Measurements from ENCODE around the gene C16orf82.

C16orf82 gene

DNA sequence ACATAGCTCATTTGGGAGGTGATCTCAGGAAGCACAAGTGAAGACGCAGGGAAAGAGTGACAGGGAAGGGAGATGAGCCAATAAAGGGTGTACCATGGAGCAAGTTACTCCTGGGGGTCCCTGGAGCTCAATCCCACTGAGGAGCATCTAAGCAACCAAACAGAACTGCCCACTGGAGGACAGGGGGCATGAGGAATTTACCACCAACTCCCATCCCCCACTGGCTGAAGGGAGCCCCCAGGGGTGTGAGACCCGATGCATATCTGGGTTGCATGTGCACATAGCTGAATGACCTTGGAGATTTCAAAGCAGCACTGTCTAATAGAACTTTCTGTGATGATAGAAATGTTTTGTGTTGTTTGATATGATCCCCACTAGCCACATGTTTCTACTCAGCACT, 29.6 kb downstream of the C16orf82 start:
- DNase-seq = no peak

DNA sequence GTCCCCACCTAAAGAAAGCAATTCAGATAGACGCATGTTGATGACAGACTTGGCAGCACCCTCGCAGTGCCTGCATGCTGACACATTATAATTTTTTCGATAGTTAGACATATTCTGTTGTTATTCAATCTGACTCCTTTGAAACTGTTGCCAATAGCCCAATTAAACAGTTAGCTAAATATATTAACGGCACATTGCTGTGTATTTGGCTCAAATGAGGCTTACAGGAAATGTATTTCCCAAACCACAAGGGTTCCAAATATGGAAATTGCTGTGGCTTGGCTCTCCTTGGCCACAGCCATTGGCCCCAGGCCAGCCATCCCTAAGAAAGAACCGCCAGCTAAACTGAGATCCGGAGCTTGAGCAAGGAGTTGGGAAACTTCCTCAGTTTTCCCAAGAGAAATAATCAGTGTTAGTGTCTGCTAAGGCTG, 31.1 kb downstream of the C16orf82 start:
- DNase-seq = no peak

DNA sequence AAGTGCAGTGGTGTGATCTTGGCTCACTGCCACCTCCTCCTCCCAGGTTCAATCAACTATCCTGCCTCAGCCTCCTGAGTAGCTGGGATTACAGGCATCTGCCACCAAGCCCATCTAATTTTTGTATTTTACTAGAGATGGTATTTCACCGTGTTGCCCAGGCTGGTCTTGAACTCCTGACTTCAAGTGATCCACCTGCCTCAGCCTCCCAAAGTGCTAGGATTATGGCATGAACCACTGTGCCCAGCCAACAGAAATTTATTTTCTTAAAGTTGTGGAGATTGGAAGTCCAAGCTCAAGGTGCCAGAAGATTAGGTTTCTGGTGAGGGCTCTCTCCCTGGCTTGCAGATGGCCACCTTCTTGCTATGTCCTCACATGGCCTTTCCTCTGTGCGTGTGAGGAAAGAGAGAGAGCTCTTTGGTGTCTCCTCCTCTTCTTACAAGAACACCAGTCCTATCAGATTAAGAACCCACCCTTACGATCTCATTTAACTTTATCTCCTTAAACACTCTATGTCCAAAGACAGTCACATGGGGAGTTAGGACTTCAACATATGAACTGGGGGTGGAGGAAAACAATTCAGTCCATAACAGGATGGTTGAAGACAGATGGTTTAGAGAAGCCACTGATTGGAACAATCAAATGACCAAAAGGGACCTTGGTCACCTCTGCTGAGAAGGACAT, 31.8 kb downstream of the C16orf82 start:
- DNase-seq = no peak

DNA sequence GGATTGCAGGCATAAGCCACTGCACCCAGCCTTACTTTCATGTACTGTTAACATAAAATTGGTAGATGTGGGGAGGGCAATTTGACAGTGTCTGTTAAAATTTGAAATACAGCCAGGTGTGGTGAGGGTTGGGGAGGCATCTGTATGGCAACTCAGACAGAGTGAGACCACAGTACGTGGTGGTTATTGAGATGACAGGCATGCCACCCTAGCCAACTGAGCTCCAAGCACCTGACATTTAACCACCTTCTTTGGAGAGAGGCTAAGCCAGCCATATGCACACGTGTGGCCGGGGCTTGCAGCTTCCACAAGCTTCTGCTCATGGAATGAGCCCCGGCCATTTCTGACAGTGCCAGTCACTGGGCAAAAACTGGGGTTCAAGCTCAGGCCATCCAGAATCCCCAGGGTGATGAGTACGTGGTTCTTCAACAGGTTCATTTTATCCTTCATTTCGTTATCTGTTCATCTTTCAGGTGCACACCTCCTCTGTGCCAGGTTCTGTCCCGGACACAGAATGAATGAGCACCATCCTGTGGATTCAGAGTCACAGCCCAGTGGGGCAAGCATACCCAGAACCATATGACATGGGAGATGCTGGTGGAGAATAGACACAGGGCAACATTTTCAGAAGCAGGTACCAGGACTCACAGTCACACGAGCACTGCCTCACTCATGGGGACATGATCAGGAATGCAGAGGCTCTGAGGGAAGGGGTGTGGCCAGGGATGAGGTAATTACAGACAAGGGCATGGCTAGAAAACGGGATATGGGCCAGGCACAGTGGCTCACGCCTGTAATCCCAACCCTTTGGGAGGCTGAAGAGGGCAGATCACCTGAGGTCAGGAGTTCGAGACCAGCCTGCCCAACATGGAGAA, 36.2 kb downstream of the C16orf82 start:
- no peak for DNase-seq

GRCh38 chr16:27103954-27104353, 37.2 kb downstream of the C16orf82 start:
- DNase-seq = no peak

DNA sequence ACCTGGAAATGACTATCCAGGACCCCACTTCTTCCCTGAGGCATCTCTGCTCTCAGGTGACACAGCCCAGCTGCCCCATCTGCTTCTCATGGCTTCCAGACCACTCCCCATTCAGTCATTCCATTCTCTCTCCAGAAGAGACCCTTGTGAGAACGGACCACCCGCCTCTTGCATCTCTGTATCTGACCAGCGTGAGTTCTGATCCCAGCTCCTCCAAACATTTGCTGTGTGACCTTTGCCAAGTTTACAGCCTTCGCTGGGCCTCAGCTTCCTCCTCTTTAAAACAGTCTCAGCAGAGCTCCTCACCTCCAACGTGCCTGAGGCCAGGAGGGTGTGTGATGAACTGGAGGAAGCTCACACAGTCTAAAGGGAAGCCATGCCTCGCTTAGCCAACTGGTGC, 39.6 kb downstream of the C16orf82 start:
- no peak for DNase-seq

DNA sequence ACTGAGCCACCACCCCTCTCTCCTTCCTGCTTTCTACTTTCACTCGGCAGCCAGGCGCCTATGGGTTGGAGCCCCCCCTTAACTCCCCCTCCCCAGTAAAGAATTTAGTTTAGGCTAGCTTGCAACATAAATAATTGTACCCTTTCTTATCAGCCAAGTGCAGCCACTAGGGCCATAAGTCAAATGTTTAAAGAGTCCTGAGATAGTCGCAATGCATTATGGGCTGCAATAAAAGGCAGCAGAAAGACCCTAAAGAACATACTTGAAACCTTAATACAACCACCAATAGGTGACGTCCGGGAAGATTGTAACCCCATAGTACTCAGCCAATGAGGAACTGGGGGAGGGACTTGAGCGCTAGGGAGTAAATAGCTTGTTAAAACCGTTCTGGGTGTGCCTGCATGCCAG, 40.5 kb downstream of the C16orf82 start:
- DNase-seq = no peak

- DNase-seq = no peak
Observed at GRCh38 chr16:27108051-27108770, 41.5 kb downstream of the C16orf82 start.

DNA sequence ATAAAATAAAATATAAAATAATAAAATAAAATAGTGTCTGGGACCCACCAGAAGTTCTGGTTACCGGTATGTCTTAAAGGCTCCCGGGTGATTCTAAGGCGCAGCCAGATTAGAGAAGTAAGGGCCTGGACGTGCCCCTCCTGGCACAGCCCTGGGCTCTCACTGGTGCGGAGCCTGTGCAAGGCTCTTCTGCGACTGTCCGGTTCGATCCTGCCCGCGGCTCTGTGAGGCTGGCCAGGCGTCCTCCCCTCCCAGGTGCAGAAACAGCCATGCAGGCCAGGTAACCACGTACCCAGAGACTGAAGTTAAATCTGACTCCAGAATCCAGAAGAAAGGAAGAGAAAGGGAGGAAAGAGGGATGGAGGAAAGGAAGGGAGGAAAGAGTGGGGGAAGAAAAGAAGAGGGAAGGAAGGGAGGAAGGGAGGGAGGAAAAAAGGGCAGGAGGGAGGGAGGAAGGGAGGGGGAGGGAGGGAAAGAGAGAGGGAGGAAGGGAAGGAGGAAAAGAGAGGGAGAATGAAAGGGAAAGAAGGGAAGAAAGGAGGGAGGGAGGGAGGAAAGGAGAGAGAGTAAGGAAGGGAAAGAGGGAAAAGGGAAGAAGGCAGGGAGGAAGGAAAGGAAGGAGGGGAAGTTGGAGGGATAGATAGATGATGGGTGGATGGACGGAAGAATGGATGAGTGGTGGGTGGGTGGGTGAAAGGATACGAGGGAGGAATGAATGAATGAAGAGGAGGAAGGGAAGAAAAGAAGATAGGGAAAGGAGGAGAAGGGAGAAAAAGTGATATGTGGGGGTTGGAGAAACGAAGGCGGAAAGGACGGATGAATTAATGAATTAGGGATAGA, 42.3 kb downstream of the C16orf82 start:
- DNase-seq = no peak

DNA sequence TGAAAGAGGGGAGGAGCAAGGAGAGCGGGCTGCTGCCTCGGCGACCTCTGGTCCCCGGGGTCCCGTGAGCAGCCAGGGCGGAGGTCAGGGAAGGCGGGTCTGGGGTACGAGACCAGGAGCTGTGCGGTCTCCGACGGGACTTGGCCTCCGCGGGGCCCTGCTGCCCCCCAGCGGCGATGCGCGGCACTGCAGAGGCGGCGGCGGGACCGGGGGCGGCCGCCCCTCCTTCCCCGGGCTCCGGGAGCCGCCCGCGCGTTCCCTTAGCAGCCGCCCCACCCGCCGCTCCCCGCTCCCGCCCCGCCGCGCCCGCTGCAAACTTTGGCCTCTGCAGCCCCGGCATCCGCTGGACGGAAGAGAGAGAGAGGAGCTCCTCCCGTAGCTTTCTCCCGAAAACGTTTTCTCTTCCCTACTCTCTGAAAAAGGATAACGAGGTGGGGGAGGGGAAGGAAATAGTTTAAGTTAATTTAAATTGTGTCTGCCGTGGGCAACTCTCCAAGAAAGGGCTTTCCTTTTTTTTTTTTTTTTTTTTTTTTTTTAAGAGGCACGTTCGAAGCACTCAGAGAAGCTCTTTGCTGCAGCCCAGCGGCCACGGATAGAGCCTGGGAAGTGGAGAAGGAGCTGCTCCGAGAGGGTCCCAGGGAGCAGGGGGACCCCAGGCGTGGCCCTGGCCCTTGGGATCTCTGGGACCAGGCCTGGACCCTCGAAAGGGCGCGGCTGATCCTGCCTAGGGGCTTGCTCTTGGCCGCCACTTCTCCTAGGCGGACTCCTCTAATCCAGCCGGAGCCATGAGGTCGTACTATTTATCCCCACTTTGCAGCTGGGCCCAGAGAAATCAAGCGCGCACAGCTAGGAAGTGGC, 43.2 kb downstream of the C16orf82 start:
- peak; percentile 86 for DNase-seq

- no peak for DNase-seq
Observed at GRCh38 chr16:27110524-27110896, 43.8 kb downstream of the C16orf82 start.

DNA sequence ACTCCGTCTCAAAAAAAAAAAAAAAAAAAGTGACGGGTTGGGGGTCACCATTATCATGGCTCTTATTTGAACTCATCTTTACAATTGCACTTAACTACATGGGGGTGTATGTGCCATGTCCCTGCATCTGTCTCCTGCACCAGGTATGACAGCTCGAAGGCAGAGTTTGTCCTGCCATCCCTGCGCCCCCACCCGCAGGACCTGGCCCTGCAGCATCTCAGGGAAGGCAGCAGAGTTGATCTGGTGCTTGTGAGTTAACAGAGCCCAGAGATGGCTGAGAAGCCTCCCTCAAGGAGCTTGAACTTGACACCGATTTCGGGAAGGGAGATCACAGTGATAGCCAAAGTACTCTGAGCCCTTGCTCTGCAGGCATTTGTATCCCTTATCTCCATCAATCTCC, 44.8 kb downstream of the C16orf82 start:
- DNase-seq = no peak

- no peak for DNase-seq
Observed at GRCh38 chr16:27112093-27112811, 45.5 kb downstream of the C16orf82 start.

DNA sequence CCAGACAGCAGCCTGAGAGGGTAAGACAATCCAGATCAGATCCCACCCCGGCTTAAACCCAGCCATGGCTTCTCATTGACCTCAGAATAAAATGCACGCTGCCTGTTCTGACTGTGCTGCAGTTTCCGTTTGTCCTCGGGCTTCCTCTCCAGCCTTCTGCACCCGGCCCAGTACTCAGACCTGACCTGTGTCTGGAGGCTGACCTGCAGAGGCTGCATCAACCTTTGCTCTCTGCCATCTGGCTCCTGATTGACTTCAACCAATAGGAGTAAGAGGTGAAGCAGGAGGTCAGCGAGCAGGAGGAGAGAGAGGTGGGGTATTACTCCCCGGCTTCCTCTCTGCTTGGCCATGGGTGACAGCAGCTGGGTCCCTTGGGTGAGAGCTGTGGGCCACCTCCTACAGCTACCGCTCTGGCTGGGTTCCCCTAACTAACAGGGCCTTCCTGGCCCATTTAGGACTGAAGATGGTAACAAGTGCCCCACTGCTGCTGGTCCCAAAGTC, 46.7 kb downstream of the C16orf82 start:
- no peak for DNase-seq

DNA sequence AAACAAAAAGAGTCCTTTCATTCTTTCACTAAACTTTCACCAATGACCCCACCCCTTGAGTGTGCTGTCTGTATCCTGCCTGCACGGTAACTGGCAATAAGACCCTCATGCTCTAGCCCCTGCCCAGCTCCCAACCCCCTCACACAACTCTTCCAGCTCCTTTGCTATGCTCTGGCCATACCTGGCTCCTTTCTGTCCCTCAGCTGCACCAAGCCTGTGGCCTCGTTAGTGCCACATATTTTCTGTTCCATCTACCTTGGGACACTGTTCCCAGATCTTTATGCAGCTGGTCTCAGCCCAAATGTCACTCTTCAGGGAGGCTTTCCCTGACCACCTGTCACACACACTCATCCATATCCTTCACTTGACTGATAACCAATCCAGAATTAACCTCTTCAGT, 47.3 kb downstream of the C16orf82 start:
- DNase-seq = no peak

DNA sequence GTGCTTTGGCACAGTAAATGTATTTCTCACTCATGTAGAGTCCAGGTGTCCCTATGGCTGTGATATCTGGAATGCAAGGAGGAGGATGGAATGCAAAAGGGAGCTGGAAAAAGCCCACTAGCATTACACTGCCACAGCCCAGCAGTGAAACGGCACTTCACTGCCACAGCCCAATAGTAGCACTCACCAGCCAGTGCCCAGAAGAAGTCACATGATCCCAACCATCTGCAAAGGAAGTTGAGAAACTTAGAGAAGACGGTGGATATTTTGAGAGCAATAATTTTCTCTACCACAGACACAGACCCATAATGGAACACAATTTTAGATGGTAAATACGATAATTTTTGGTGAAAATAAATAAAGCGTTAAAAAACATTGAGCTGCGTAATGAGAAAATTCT, 51.8 kb downstream of the C16orf82 start:
- no peak for DNase-seq

Data from activated CD8-positive, alpha-beta memory T cell treated with anti-CD3 and anti-CD28 coated beads, Interleukin-2, amount 50 U/mL, for 4 hours (primary cell).